Hematopoietic multipotent progenitor cell treated with erythropoietin and hydrocortisone succinate and interleukin-3 and kit ligand, for 6 days (in vitro differentiated cells): ENCODE results near the gene MIOX.
"Not testable (repeated sequence)": the region's sequence is repeated elsewhere in the genome, so short reads cannot be mapped to it uniquely, and the experiment has no call there.

Experiments
- DNase-seq: peaks from one replicate; pipeline ENCODE4 v3.0.0-alpha.2; 2015

The MIOX gene

GRCh38 chr22:50530877-50531545 is 44.4 kb downstream of the MIOX start:
- DNase-seq: peak; percentile 93

GRCh38 chr22:50531546-50531961 is 44.9 kb downstream of the MIOX start:
- peak; percentile 58 for DNase-seq

- DNase-seq: peak; percentile 16
These were observed 45.5 kb downstream of the MIOX start for GRCh38 chr22:50531962-50532674.

- DNase-seq: no peak
These were observed 46.5 kb downstream of the MIOX start for GRCh38 chr22:50532824-50533796.

GRCh38 chr22:50533856-50534711 is 47.4 kb downstream of the MIOX start:
- not testable (repeated sequence) for DNase-seq

GRCh38 chr22:50535113-50535512 is 48.5 kb downstream of the MIOX start:
- DNase-seq: no peak

GRCh38 chr22:50536226-50536625 is 49.6 kb downstream of the MIOX start:
- no peak for DNase-seq

GRCh38 chr22:50537765-50538164 is 51.1 kb downstream of the MIOX start:
- DNase-seq: no peak
